ENCODE data around the gene TMEM205. TPM values are rescaled to one million over a fixed set of nuclear protein-coding genes. Genes with fewer than 3 reads are reported as not detected.
A peak's percentile ranks its signal among the peaks of the same experiment; 100 is the strongest.
"Not testable (repeated sequence)": the region's sequence is repeated elsewhere in the genome, so short reads cannot be mapped to it uniquely, and the experiment has no call there.

Gene TMEM205
- total and polyA plus RNA-seq, 2 experiments from 2014 or later, result 123 to 293 TPM

DNA sequence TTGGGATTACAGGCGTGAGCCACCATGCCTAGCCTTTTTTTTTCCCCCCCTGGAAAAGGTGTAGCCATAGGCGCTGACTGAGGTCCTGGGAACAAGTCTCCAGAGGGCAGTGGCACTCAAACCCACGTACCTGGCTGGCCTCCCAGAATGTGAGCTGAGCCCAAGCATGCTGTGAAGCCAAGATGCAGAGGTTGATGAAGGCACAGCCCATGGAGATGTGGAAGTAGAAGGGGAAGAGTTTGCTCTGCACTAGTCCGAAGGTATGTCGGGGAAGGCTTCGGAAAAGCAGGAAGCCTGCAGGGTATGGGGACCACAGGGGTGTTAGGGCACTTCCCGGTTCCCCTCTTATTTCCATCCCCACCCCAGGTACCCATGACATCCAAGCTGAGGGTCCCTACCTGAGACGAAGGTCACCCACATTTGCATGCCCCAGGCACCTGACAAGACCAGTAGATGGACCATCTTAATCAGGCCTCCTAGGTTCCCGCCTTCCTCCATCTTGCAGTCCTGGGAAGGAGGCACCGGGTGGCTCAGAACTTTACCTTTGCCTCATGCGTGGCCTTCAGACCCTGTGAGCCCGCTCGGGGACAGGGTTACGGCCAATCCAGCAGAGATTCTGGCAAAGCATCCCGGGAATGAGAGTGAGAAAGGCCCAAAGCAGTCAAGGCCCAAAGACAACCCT lies 805 bp downstream of the TMEM205 start (continued):
- TF ChIP-seq, protein P1, sequence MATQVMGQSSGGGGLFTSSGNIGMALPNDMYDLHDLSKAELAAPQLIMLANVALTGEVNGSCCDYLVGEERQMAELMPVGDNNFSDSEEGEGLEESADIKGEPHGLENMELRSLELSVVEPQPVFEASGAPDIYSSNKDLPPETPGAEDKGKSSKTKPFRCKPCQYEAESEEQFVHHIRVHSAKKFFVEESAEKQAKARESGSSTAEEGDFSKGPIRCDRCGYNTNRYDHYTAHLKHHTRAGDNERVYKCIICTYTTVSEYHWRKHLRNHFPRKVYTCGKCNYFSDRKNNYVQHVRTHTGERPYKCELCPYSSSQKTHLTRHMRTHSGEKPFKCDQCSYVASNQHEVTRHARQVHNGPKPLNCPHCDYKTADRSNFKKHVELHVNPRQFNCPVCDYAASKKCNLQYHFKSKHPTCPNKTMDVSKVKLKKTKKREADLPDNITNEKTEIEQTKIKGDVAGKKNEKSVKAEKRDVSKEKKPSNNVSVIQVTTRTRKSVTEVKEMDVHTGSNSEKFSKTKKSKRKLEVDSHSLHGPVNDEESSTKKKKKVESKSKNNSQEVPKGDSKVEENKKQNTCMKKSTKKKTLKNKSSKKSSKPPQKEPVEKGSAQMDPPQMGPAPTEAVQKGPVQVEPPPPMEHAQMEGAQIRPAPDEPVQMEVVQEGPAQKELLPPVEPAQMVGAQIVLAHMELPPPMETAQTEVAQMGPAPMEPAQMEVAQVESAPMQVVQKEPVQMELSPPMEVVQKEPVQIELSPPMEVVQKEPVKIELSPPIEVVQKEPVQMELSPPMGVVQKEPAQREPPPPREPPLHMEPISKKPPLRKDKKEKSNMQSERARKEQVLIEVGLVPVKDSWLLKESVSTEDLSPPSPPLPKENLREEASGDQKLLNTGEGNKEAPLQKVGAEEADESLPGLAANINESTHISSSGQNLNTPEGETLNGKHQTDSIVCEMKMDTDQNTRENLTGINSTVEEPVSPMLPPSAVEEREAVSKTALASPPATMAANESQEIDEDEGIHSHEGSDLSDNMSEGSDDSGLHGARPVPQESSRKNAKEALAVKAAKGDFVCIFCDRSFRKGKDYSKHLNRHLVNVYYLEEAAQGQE (IDR thresholded peaks at IDR 0.05; ENCODE audit: unreplicated experiment), result no peak
- no peak for TF ChIP-seq STAT1 (IDR thresholded peaks at IDR 0.05; ENCODE audit: unreplicated experiment)
- no peak for TF ChIP-seq NANOG (IDR thresholded peaks at IDR 0.05; ENCODE audit: borderline replicate concordance)
- TF ChIP-seq, protein P2, sequence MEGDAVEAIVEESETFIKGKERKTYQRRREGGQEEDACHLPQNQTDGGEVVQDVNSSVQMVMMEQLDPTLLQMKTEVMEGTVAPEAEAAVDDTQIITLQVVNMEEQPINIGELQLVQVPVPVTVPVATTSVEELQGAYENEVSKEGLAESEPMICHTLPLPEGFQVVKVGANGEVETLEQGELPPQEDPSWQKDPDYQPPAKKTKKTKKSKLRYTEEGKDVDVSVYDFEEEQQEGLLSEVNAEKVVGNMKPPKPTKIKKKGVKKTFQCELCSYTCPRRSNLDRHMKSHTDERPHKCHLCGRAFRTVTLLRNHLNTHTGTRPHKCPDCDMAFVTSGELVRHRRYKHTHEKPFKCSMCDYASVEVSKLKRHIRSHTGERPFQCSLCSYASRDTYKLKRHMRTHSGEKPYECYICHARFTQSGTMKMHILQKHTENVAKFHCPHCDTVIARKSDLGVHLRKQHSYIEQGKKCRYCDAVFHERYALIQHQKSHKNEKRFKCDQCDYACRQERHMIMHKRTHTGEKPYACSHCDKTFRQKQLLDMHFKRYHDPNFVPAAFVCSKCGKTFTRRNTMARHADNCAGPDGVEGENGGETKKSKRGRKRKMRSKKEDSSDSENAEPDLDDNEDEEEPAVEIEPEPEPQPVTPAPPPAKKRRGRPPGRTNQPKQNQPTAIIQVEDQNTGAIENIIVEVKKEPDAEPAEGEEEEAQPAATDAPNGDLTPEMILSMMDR (conservative IDR thresholded peaks at IDR 0.05; ENCODE audit: low read depth in 2 of 2), result no peak
- TF ChIP-seq, protein P3, sequence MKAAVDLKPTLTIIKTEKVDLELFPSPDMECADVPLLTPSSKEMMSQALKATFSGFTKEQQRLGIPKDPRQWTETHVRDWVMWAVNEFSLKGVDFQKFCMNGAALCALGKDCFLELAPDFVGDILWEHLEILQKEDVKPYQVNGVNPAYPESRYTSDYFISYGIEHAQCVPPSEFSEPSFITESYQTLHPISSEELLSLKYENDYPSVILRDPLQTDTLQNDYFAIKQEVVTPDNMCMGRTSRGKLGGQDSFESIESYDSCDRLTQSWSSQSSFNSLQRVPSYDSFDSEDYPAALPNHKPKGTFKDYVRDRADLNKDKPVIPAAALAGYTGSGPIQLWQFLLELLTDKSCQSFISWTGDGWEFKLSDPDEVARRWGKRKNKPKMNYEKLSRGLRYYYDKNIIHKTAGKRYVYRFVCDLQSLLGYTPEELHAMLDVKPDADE (IDR thresholded peaks at IDR 0.05), result no peak
- no peak for TF ChIP-seq CREB1 (CRISPR knock-in tag; IDR thresholded peaks at IDR 0.05; ENCODE audit: low read depth)
- TF ChIP-seq POLR2AphosphoS5 (IDR thresholded peaks at IDR 0.05; ENCODE audit: low read depth), result no peak

DNA sequence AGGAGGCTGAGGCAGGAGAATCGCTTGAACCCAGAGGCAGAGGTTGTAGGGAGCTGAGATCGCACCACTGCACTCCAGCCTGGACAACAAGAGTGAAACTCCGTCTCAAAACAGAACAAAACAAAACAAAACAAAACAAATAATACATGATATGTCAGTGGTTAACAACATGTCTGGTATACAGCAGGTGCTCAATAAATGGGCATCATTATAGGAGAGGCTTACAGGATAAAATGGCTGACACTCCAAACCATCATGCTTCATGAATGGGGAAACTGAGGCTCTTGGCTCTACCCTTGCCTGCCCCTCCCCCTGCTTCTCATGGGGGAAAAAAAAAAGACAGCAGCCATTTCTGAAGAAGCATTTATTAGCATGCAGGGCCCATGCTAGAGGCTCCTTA lies 3.6 kb downstream of the TMEM205 start:
- H3K4me3 ChIP-seq, result no peak overlapping the region
- TF ChIP-seq POLR2AphosphoS5 (IDR thresholded peaks at IDR 0.05; ENCODE audit: low read depth) (no peak), ZNF114 (CRISPR knock-in tag; IDR thresholded peaks at IDR 0.05) (no peak), ZNF331 (CRISPR knock-in tag; IDR thresholded peaks at IDR 0.05; ENCODE audit: low read depth) (no peak), JUNB (IDR thresholded peaks at IDR 0.05; ENCODE audit: unreplicated experiment) (no peak), CREB1 (CRISPR knock-in tag; IDR thresholded peaks at IDR 0.05; ENCODE audit: low read depth) (no peak)
- H2AFZ ChIP-seq, result no peak overlapping the region
- no peaks in the 10 kb centered on the region for H3K79me2 ChIP-seq (replicated peaks; ENCODE audit: insufficient read depth)
- DNase-seq (ENCODE audit: low spot score), result no peak
- Mint-ChIP-seq H3K4me3 (no peak overlapping the region), H3K9me3 (no peaks in the 10 kb centered on the region), H3K27ac (no peak overlapping the region), H3K36me3 (ENCODE audit: low read depth) (peaks cover 16% of the 10 kb centered on the region), H3K27me3 (ENCODE audit: insufficient read depth, low read depth, poor library complexity) (peaks cover 29% of the 10 kb centered on the region), H3K4me1 (peaks cover 20% of the 10 kb centered on the region)
- H3K27me3 ChIP-seq (ENCODE audit: insufficient read depth), result no peaks in the 10 kb centered on the region
- ATAC-seq, result no peak
- no peak overlapping the region for H3K27ac ChIP-seq (ENCODE audit: low read depth)
- no peaks in the 10 kb centered on the region; the same call in 1 of the 2 replicates for H4K20me1 ChIP-seq (replicated peaks; ENCODE audit: insufficient read depth)
- peaks cover 8% of the 10 kb centered on the region; the same call in 1 of the 2 replicates for H3K4me1 ChIP-seq (ENCODE audit: insufficient read depth)
- H3K36me3 ChIP-seq (ENCODE audit: insufficient read depth), result no peaks in the 10 kb centered on the region
- H3K9me2 ChIP-seq (ENCODE audit: insufficient read depth), result no peaks in the 10 kb centered on the region
- H3K4me2 ChIP-seq, result no peak overlapping the region
- 0 out of 2 replicates have a peak, but pooled peaks cover 3% of the 10 kb centered on the region for H3F3A ChIP-seq (replicated peaks; ENCODE audit: low read depth)

DNA sequence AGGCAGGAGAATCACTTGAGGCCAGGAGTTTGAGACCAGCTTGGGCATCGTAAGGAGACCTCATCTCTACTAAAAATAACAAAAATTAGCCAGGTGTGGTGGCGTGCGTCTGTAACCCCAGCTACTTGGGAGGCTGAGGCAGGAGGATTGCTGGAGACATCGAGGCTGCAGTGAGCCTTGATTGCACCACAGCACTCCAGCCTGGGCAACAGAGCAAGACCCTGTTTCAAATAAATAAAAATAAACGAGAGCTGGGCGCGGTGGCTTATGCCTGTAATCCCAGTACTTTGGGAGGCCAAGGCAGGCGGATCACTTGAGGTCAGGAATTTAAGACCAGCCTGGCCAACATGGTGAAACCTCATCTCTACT lies 6.0 kb downstream of the TMEM205 start:
- H3K4me1 ChIP-seq (ENCODE audit: insufficient read depth); H4K20me1 ChIP-seq (replicated peaks; ENCODE audit: insufficient read depth); H3K9me2 ChIP-seq (ENCODE audit: insufficient read depth); H3K79me2 ChIP-seq (replicated peaks; ENCODE audit: insufficient read depth); H3K27me3 ChIP-seq (ENCODE audit: insufficient read depth); H3K9me3 Mint-ChIP-seq; H3K27ac Mint-ChIP-seq; H3F3A ChIP-seq (replicated peaks; ENCODE audit: low read depth); ATAC-seq; DNase-seq (ENCODE audit: low spot score); H3K4me1 Mint-ChIP-seq; H3K36me3 ChIP-seq (ENCODE audit: insufficient read depth): not testable (repeated sequence)
- Mint-ChIP-seq H3K4me3 (peak overlapping the region; percentile 86), H3K36me3 (ENCODE audit: low read depth) (peaks cover 25% of the 10 kb centered on the region), H3K27me3 (ENCODE audit: insufficient read depth, low read depth, poor library complexity) (peaks cover 21% of the 10 kb centered on the region)
- H2AFZ ChIP-seq, result peak overlapping the region; percentile 99
- H3K4me3 ChIP-seq, result peak overlapping the region; percentile 87; the same call in 1 of the 2 replicates
- peak overlapping the region; percentile 39; the same call in 1 of the 2 replicates for H3K27ac ChIP-seq (ENCODE audit: low read depth)
- peak overlapping the region; percentile 57; the same call in 1 of the 2 replicates for H3K4me2 ChIP-seq

All from GM23338 (cell line).